ENCODE data around the gene ADGRA1.

GRCh38 chr10:133043541-133044225 is 44.0 kb upstream of the ADGRA1 start:
- TF ChIP-seq SRY (CRISPR knock-in tag; IDR thresholded peaks at IDR 0.05) = no peak
- TF ChIP-seq CTCF (CRISPR knock-in tag; IDR thresholded peaks at IDR 0.05) = no peak
- TF ChIP-seq CREM (IDR thresholded peaks at IDR 0.05) = no peak
- TF ChIP-seq CREM (CRISPR knock-in tag; IDR thresholded peaks at IDR 0.05) = no peak
- no peak for TF ChIP-seq ZNF446 (CRISPR knock-in tag; IDR thresholded peaks at IDR 0.05)
- no peak for TF ChIP-seq GABPB1 (CRISPR knock-in tag; IDR thresholded peaks at IDR 0.05)

Data from HepG2 (cell line).